ENCODE data around the gene TUBGCP3.
A peak's percentile ranks its signal among the peaks of the same experiment; 100 is the strongest.
"Not testable (repeated sequence)": the region's sequence is repeated elsewhere in the genome, so short reads cannot be mapped to it uniquely, and the experiment has no call there.

Gene TUBGCP3

GRCh38 chr13:112587764-112588489, at the start of gene TUBGCP3:
Gene TUBGCP3, minus strand, starts transcription at chr13:112588153. Its CDS starts 173 bp downstream, at chr13:112587980.
- peak; percentile 70 for DNase-seq (ENCODE audit: low read depth)

GRCh38 chr13:112637017-112637801, 49.3 kb upstream of the TUBGCP3 start:
- DNase-seq (ENCODE audit: low read depth) = no peak

GRCh38 chr13:112636401-112636975, 48.5 kb upstream of the TUBGCP3 start:
- no peak for DNase-seq (ENCODE audit: low read depth)

GRCh38 chr13:112635323-112635722, 47.4 kb upstream of the TUBGCP3 start:
- DNase-seq (ENCODE audit: low read depth) = no peak

- no peak for DNase-seq (ENCODE audit: low read depth)
Observed at GRCh38 chr13:112634102-112634501, 46.1 kb upstream of the TUBGCP3 start.

- DNase-seq (ENCODE audit: low read depth) = not testable (repeated sequence)
Observed at GRCh38 chr13:112630226-112630625, 42.3 kb upstream of the TUBGCP3 start.

GRCh38 chr13:112629161-112629560, 41.2 kb upstream of the TUBGCP3 start:
- DNase-seq (ENCODE audit: low read depth) = no peak

GRCh38 chr13:112627613-112628012, 39.7 kb upstream of the TUBGCP3 start:
- DNase-seq (ENCODE audit: low read depth) = not testable (repeated sequence)

GRCh38 chr13:112627161-112627560, 39.2 kb upstream of the TUBGCP3 start:
- no peak for DNase-seq (ENCODE audit: low read depth)

- DNase-seq (ENCODE audit: low read depth) = no peak
Observed at GRCh38 chr13:112626761-112627160, 38.8 kb upstream of the TUBGCP3 start.

GRCh38 chr13:112626124-112626523, 38.2 kb upstream of the TUBGCP3 start:
- no peak for DNase-seq (ENCODE audit: low read depth)

- no peak for DNase-seq (ENCODE audit: low read depth)
Observed at GRCh38 chr13:112625698-112626097, 37.7 kb upstream of the TUBGCP3 start.

GRCh38 chr13:112624602-112625430, 36.9 kb upstream of the TUBGCP3 start:
- DNase-seq (ENCODE audit: low read depth) = no peak

GRCh38 chr13:112624040-112624439, 36.1 kb upstream of the TUBGCP3 start:
- no peak for DNase-seq (ENCODE audit: low read depth)

- DNase-seq (ENCODE audit: low read depth) = no peak
Observed at GRCh38 chr13:112623051-112623711, 35.2 kb upstream of the TUBGCP3 start.

GRCh38 chr13:112622375-112622774, 34.4 kb upstream of the TUBGCP3 start:
- DNase-seq (ENCODE audit: low read depth) = no peak

GRCh38 chr13:112619730-112620631, 32.0 kb upstream of the TUBGCP3 start:
- no peak for DNase-seq (ENCODE audit: low read depth)

GRCh38 chr13:112618501-112618900, 30.5 kb upstream of the TUBGCP3 start:
- DNase-seq (ENCODE audit: low read depth) = no peak

GRCh38 chr13:112617754-112618375, 29.9 kb upstream of the TUBGCP3 start:
- DNase-seq (ENCODE audit: low read depth) = no peak
